ENCODE results near the gene ZNF221.

The ZNF221 gene

GRCh38 chr19:43960411-43960810 is 9.4 kb downstream of the ZNF221 start:
- Histone ChIP-seq H3K9me3 (ENCODE audit: control insufficient read depth, insufficient read depth, low read depth, low read length) (peaks cover 79% of the 10 kb centered on the region), H3K4me1 (ENCODE audit: control insufficient read depth, insufficient read depth, low read length) (no peaks in the 10 kb centered on the region), H3K27me3 (ENCODE audit: control insufficient read depth, insufficient read depth, low read length) (no peaks in the 10 kb centered on the region), H3K4me3 (ENCODE audit: low read depth, low read length) (no peak overlapping the region), H3K36me3 (ENCODE audit: control insufficient read depth, insufficient read depth, low read length) (peaks cover 38% of the 10 kb centered on the region), H3K27ac (ENCODE audit: low read depth, low read length) (no peak overlapping the region), H3K9ac (ENCODE audit: low read length) (no peak overlapping the region)

- H3K36me3 ChIP-seq (ENCODE audit: control insufficient read depth, insufficient read depth, low read length), result peaks cover 75% of the 10 kb centered on the region
- peak overlapping the region; percentile 6; the same call in 1 of the 2 replicates for H3K4me3 ChIP-seq (ENCODE audit: low read depth, low read length)
- peaks cover 91% of the 10 kb centered on the region for H3K9me3 ChIP-seq (ENCODE audit: control insufficient read depth, insufficient read depth, low read depth, low read length)
- H3K27me3 ChIP-seq (ENCODE audit: control insufficient read depth, insufficient read depth, low read length), result no peaks in the 10 kb centered on the region
- no peak overlapping the region for H3K9ac ChIP-seq (ENCODE audit: low read length)
- H3K4me1 ChIP-seq (ENCODE audit: control insufficient read depth, insufficient read depth, low read length), result no peaks in the 10 kb centered on the region
- no peak overlapping the region for H3K27ac ChIP-seq (ENCODE audit: low read depth, low read length)
Measured at GRCh38 chr19:43966079-43966694, 15.2 kb downstream of the ZNF221 start.

GRCh38 chr19:43976732-43977131 is 25.7 kb downstream of the ZNF221 start:
- Histone ChIP-seq H3K9ac (ENCODE audit: low read length) (no peak overlapping the region), H3K4me3 (ENCODE audit: low read depth, low read length) (no peak overlapping the region), H3K27me3 (ENCODE audit: control insufficient read depth, insufficient read depth, low read length) (no peaks in the 10 kb centered on the region), H3K36me3 (ENCODE audit: control insufficient read depth, insufficient read depth, low read length) (no peaks in the 10 kb centered on the region), H3K9me3 (ENCODE audit: control insufficient read depth, insufficient read depth, low read depth, low read length) (peaks cover 50% of the 10 kb centered on the region), H3K4me1 (ENCODE audit: control insufficient read depth, insufficient read depth, low read length) (no peaks in the 10 kb centered on the region), H3K27ac (ENCODE audit: low read depth, low read length) (no peak overlapping the region)

GRCh38 chr19:43983544-43983911 is 32.5 kb downstream of the ZNF221 start:
- peaks cover 2% of the 10 kb centered on the region; the same call in 1 of the 2 replicates for H3K9me3 ChIP-seq (ENCODE audit: control insufficient read depth, insufficient read depth, low read depth, low read length)
- no peak overlapping the region for H3K9ac ChIP-seq (ENCODE audit: low read length)
- no peaks in the 10 kb centered on the region for H3K27me3 ChIP-seq (ENCODE audit: control insufficient read depth, insufficient read depth, low read length)
- no peak overlapping the region for H3K27ac ChIP-seq (ENCODE audit: low read depth, low read length)
- no peaks in the 10 kb centered on the region for H3K4me1 ChIP-seq (ENCODE audit: control insufficient read depth, insufficient read depth, low read length)
- H3K4me3 ChIP-seq (ENCODE audit: low read depth, low read length), result peak overlapping the region; percentile 24; the same call in 1 of the 2 replicates
- H3K36me3 ChIP-seq (ENCODE audit: control insufficient read depth, insufficient read depth, low read length), result 0 out of 2 replicates have a peak, but pooled peaks cover 2% of the 10 kb centered on the region

GRCh38 chr19:43983912-43984686 is 33.1 kb downstream of the ZNF221 start, which contains the start of gene ZNF155:
ZNF155 (plus strand) TSS chr19:43984188; CDS start chr19:43988544, 4,356 bp downstream.
- Histone ChIP-seq H3K36me3 (ENCODE audit: control insufficient read depth, insufficient read depth, low read length) (0 out of 2 replicates have a peak, but pooled peaks cover 2% of the 10 kb centered on the region), H3K4me3 (ENCODE audit: low read depth, low read length) (peak within 1 kb of the TSS; percentile 93), H3K27ac (ENCODE audit: low read depth, low read length) (no peak within 1 kb of the TSS)

GRCh38 chr19:43984687-43985000 is 33.6 kb downstream of the ZNF221 start:
- Histone ChIP-seq H3K36me3 (ENCODE audit: control insufficient read depth, insufficient read depth, low read length) (peaks cover 6% of the 10 kb centered on the region), H3K4me3 (ENCODE audit: low read depth, low read length) (peak overlapping the region; percentile 93), H3K9ac (ENCODE audit: low read length) (peak overlapping the region; percentile 77), H3K27me3 (ENCODE audit: control insufficient read depth, insufficient read depth, low read length) (no peaks in the 10 kb centered on the region), H3K27ac (ENCODE audit: low read depth, low read length) (no peak overlapping the region), H3K4me1 (ENCODE audit: control insufficient read depth, insufficient read depth, low read length) (no peaks in the 10 kb centered on the region), H3K9me3 (ENCODE audit: control insufficient read depth, insufficient read depth, low read depth, low read length) (peaks cover 2% of the 10 kb centered on the region; the same call in 1 of the 2 replicates)

More at GRCh38 chr19:43983912-43984686, 33.1 kb downstream of the ZNF221 start, which contains the start of gene ZNF155:
- Histone ChIP-seq H3K4me1 (ENCODE audit: control insufficient read depth, insufficient read depth, low read length) (no peaks in the 10 kb centered on the region), H3K27me3 (ENCODE audit: control insufficient read depth, insufficient read depth, low read length) (no peaks in the 10 kb centered on the region), H3K9me3 (ENCODE audit: control insufficient read depth, insufficient read depth, low read depth, low read length) (peaks cover 2% of the 10 kb centered on the region; the same call in 1 of the 2 replicates), H3K9ac (ENCODE audit: low read length) (peak within 1 kb of the TSS; percentile 77)

- Histone ChIP-seq H3K27me3 (ENCODE audit: control insufficient read depth, insufficient read depth, low read length) (no peaks in the 10 kb centered on the region), H3K36me3 (ENCODE audit: control insufficient read depth, insufficient read depth, low read length) (peaks cover 35% of the 10 kb centered on the region), H3K9ac (ENCODE audit: low read length) (no peak overlapping the region), H3K9me3 (ENCODE audit: control insufficient read depth, insufficient read depth, low read depth, low read length) (no peaks in the 10 kb centered on the region), H3K4me1 (ENCODE audit: control insufficient read depth, insufficient read depth, low read length) (peaks cover 4% of the 10 kb centered on the region), H3K27ac (ENCODE audit: low read depth, low read length) (no peak overlapping the region), H3K4me3 (ENCODE audit: low read depth, low read length) (no peak overlapping the region)
Measured at GRCh38 chr19:43997631-43998290, 46.7 kb downstream of the ZNF221 start.

- no peak overlapping the region for H3K27ac ChIP-seq (ENCODE audit: low read depth, low read length)
- peaks cover 8% of the 10 kb centered on the region for H3K36me3 ChIP-seq (ENCODE audit: control insufficient read depth, insufficient read depth, low read length)
- H3K9me3 ChIP-seq (ENCODE audit: control insufficient read depth, insufficient read depth, low read depth, low read length), result no peaks in the 10 kb centered on the region
- H3K9ac ChIP-seq (ENCODE audit: low read length), result peak overlapping the region; percentile 58
- peak overlapping the region; percentile 75 for H3K4me3 ChIP-seq (ENCODE audit: low read depth, low read length)
- H3K27me3 ChIP-seq (ENCODE audit: control insufficient read depth, insufficient read depth, low read length), result no peaks in the 10 kb centered on the region
- H3K4me1 ChIP-seq (ENCODE audit: control insufficient read depth, insufficient read depth, low read length), result peaks cover 9% of the 10 kb centered on the region
Measured at GRCh38 chr19:44002212-44002565, 51.2 kb downstream of the ZNF221 start.

GRCh38 chr19:44002566-44003460 is 51.8 kb downstream of the ZNF221 start, which contains the start of gene ZNF230:
ZNF230 (plus strand) TSS chr19:44002957; CDS start chr19:44007079, 4,122 bp downstream.
- no peak within 1 kb of the TSS for H3K27ac ChIP-seq (ENCODE audit: low read depth, low read length)
- peaks cover 8% of the 10 kb centered on the region for H3K36me3 ChIP-seq (ENCODE audit: control insufficient read depth, insufficient read depth, low read length)
- H3K9ac ChIP-seq (ENCODE audit: low read length), result peak within 1 kb of the TSS; percentile 64
- no peaks in the 10 kb centered on the region for H3K27me3 ChIP-seq (ENCODE audit: control insufficient read depth, insufficient read depth, low read length)
- peaks cover 9% of the 10 kb centered on the region for H3K4me1 ChIP-seq (ENCODE audit: control insufficient read depth, insufficient read depth, low read length)
- peaks cover under 1% of the 10 kb centered on the region; the same call in 1 of the 2 replicates for H3K9me3 ChIP-seq (ENCODE audit: control insufficient read depth, insufficient read depth, low read depth, low read length)
- H3K4me3 ChIP-seq (ENCODE audit: low read depth, low read length), result peak within 1 kb of the TSS; percentile 75

- peak overlapping the region; percentile 64 for H3K9ac ChIP-seq (ENCODE audit: low read length)
- peak overlapping the region; percentile 75 for H3K4me3 ChIP-seq (ENCODE audit: low read depth, low read length)
- H3K4me1 ChIP-seq (ENCODE audit: control insufficient read depth, insufficient read depth, low read length), result peaks cover 9% of the 10 kb centered on the region
- peaks cover 13% of the 10 kb centered on the region for H3K36me3 ChIP-seq (ENCODE audit: control insufficient read depth, insufficient read depth, low read length)
- no peaks in the 10 kb centered on the region for H3K27me3 ChIP-seq (ENCODE audit: control insufficient read depth, insufficient read depth, low read length)
- no peak overlapping the region for H3K27ac ChIP-seq (ENCODE audit: low read depth, low read length)
- H3K9me3 ChIP-seq (ENCODE audit: control insufficient read depth, insufficient read depth, low read depth, low read length), result peaks cover 4% of the 10 kb centered on the region; the same call in 1 of the 2 replicates
Measured at GRCh38 chr19:44003461-44004009, 52.5 kb downstream of the ZNF221 start.

All from HUES6 (cell line).